Skeletal muscle tissue (tissue), 4 donors: Measurements from ENCODE around the gene TMEM150C. TPM values are rescaled to one million over a fixed set of nuclear protein-coding genes. Genes with fewer than 3 reads are reported as not detected.
"Not testable (repeated sequence)": the region's sequence is repeated elsewhere in the genome, so short reads cannot be mapped to it uniquely, and the experiment has no call there.

Experiments used
- H3K27ac ChIP-seq: one replicate; pipeline ENCODE4 v1.7.0; 2013; ENCODE audit warnings: mild to moderate bottlenecking, low read depth, low read length, inconsistent platforms
- H3K27me3 ChIP-seq, 3 donors: one replicate each; pipeline ENCODE4 v1.7.0; 2013; ENCODE audit warnings: low read length in 3 of 3; ENCODE audit not compliant: control insufficient read depth in 3 of 3, insufficient read depth in 3 of 3
- H3K36me3 ChIP-seq, 3 donors: one replicate each; pipeline ENCODE4 v1.7.0; 2013; ENCODE audit warnings: low read length in 3 of 3; ENCODE audit not compliant: control insufficient read depth in 3 of 3, insufficient read depth in 3 of 3
- H3K4me1 ChIP-seq, 3 donors: one replicate each; pipeline ENCODE4 v1.7.0; 2013; ENCODE audit warnings: low read length in 3 of 3, mild to moderate bottlenecking in 3 of 3; ENCODE audit not compliant: control insufficient read depth in 3 of 3, insufficient read depth in 3 of 3
- H3K4me3 ChIP-seq, 3 donors: one replicate each; pipeline ENCODE4 v1.7.0; 2013; ENCODE audit warnings: low read length in 3 of 3
- H3K9ac ChIP-seq, 3 donors: one replicate each; pipeline ENCODE4 v1.7.0; 2013; ENCODE audit warnings: low read length in 3 of 3, mild to moderate bottlenecking in 3 of 3, moderate library complexity in 2 of 3, low read depth in 1 of 3
- H3K9me3 ChIP-seq, 3 donors: one replicate each; pipeline ENCODE4 v1.7.0; 2013; ENCODE audit warnings: low read length in 3 of 3; ENCODE audit not compliant: control insufficient read depth in 3 of 3
- total RNA-seq: library from RNA; depleted of rRNA; stranded (reverse); fragments of >200 nt; gene quantifications from one replicate; pipeline ENCODE4 v1.2.3, GENCODE V29; 2014
- donor health status: Osteomylitis.

Gene TMEM150C
- total RNA-seq, 1 donor from 2014 or later: 4.2 TPM

- Histone ChIP-seq H3K4me1 (no peaks in the 10 kb centered on the region), H3K36me3 (no peaks in the 10 kb centered on the region), H3K27me3 (no peaks in the 10 kb centered on the region), H3K9ac (no peak overlapping the region), H3K4me3 (no peak overlapping the region), H3K27ac (no peak overlapping the region), H3K9me3 (no peaks in the 10 kb centered on the region)
Observed at GRCh38 chr4:82569727-82570126, 7.9 kb upstream of the TMEM150C start.

GRCh38 chr4:82569076-82569475, 7.3 kb upstream of the TMEM150C start:
- H3K4me1 ChIP-seq: no peaks in the 10 kb centered on the region
- no peaks in the 10 kb centered on the region for H3K36me3 ChIP-seq
- H3K9me3 ChIP-seq: no peaks in the 10 kb centered on the region
- no peaks in the 10 kb centered on the region for H3K27me3 ChIP-seq
- H3K4me3 ChIP-seq: no peak overlapping the region
- no peak overlapping the region for H3K9ac ChIP-seq
- H3K27ac ChIP-seq: no peak overlapping the region

GRCh38 chr4:82567444-82567843, 5.7 kb upstream of the TMEM150C start:
- Histone ChIP-seq H3K36me3 (no peaks in the 10 kb centered on the region), H3K27me3 (no peaks in the 10 kb centered on the region), H3K9me3 (no peaks in the 10 kb centered on the region), H3K9ac (no peak overlapping the region), H3K27ac (no peak overlapping the region), H3K4me3 (no peak overlapping the region), H3K4me1 (peaks cover 0 to under 1% (median 0%) of the 10 kb centered on the region in 3 donors)

GRCh38 chr4:82562564-82562854, 721 bp upstream of the TMEM150C start:
- Histone ChIP-seq H3K9me3 (no peaks in the 10 kb centered on the region), H3K27me3 (peaks cover 0 to 3% (median 0%) of the 10 kb centered on the region in 3 donors), H3K4me3 (peak overlapping the region; percentile 72 to 76 (median 74)), H3K36me3 (no peaks in the 10 kb centered on the region), H3K9ac (peak overlapping the region in 1 of 3 donors; percentile 60), H3K27ac (no peak overlapping the region), H3K4me1 (peaks cover 3 to 7% (median 6%) of the 10 kb centered on the region in 3 donors)

GRCh38 chr4:82560853-82561785, 669 bp downstream of the TMEM150C start:
- peak overlapping the region; percentile 51 to 74 (median 56) for H3K9ac ChIP-seq
- no peaks in the 10 kb centered on the region for H3K9me3 ChIP-seq
- H3K27ac ChIP-seq: no peak overlapping the region
- peaks cover 3 to 7% (median 6%) of the 10 kb centered on the region in 3 donors for H3K4me1 ChIP-seq
- peaks cover 0 to 3% (median 0%) of the 10 kb centered on the region in 3 donors for H3K27me3 ChIP-seq
- H3K4me3 ChIP-seq: peak overlapping the region; percentile 72 to 81 (median 73)
- no peaks in the 10 kb centered on the region for H3K36me3 ChIP-seq

- no peak overlapping the region for H3K9ac ChIP-seq
- H3K9me3 ChIP-seq: no peaks in the 10 kb centered on the region
Observed at GRCh38 chr4:82559735-82560120, 2.1 kb downstream of the TMEM150C start.

GRCh38 chr4:82559090-82559734, 2.6 kb downstream of the TMEM150C start:
- not testable (repeated sequence) for H3K9me3 ChIP-seq, H3K4me1 ChIP-seq, H3K27ac ChIP-seq, H3K27me3 ChIP-seq, H3K9ac ChIP-seq, H3K4me3 ChIP-seq, H3K36me3 ChIP-seq

More at GRCh38 chr4:82559735-82560120, 2.1 kb downstream of the TMEM150C start:
- Histone ChIP-seq H3K27ac (no peak overlapping the region), H3K4me3 (no peak overlapping the region), H3K4me1 (peaks cover 3 to 7% (median 6%) of the 10 kb centered on the region in 3 donors), H3K36me3 (no peaks in the 10 kb centered on the region), H3K27me3 (peaks cover 0 to 3% (median 0%) of the 10 kb centered on the region in 3 donors)

- Histone ChIP-seq H3K9ac (no peak overlapping the region), H3K4me3 (no peak overlapping the region)
Observed at GRCh38 chr4:82555276-82555675, 6.5 kb downstream of the TMEM150C start.

GRCh38 chr4:82553020-82553419, 8.8 kb downstream of the TMEM150C start:
- no peak overlapping the region for H3K27ac ChIP-seq
- H3K9me3 ChIP-seq: no peaks in the 10 kb centered on the region
- H3K36me3 ChIP-seq: no peaks in the 10 kb centered on the region
- H3K4me3 ChIP-seq: no peak overlapping the region
- no peak overlapping the region for H3K9ac ChIP-seq
- H3K27me3 ChIP-seq: no peaks in the 10 kb centered on the region
- no peaks in the 10 kb centered on the region for H3K4me1 ChIP-seq

More at GRCh38 chr4:82555276-82555675, 6.5 kb downstream of the TMEM150C start:
- H3K4me1 ChIP-seq: no peaks in the 10 kb centered on the region
- H3K9me3 ChIP-seq: no peaks in the 10 kb centered on the region
- no peaks in the 10 kb centered on the region for H3K36me3 ChIP-seq
- no peak overlapping the region for H3K27ac ChIP-seq
- no peaks in the 10 kb centered on the region for H3K27me3 ChIP-seq

GRCh38 chr4:82551734-82552133, 10.1 kb downstream of the TMEM150C start:
- Histone ChIP-seq H3K4me3 (no peak overlapping the region), H3K27me3 (no peaks in the 10 kb centered on the region), H3K36me3 (no peaks in the 10 kb centered on the region), H3K9me3 (no peaks in the 10 kb centered on the region), H3K4me1 (no peaks in the 10 kb centered on the region), H3K9ac (no peak overlapping the region), H3K27ac (no peak overlapping the region)
